ENCODE measurements around the gene SIDT1. TPM values are rescaled to one million over a fixed set of nuclear protein-coding genes. Genes with fewer than 3 reads are reported as not detected.

Gene SIDT1
- total RNA-seq, 1 experiment from 2014 or later, result 0.22 TPM

- no peak for TF ChIP-seq ZNF281 (CRISPR knock-in tag; IDR thresholded peaks at IDR 0.05)
- TF ChIP-seq ZNF671 (CRISPR knock-in tag; IDR thresholded peaks at IDR 0.05), result no peak
- TF ChIP-seq E2F4 (CRISPR knock-in tag; IDR thresholded peaks at IDR 0.05; ENCODE audit: borderline replicate concordance, low read depth), result no peak
- no peak for TF ChIP-seq FOXP1 (CRISPR knock-in tag; IDR thresholded peaks at IDR 0.05; ENCODE audit: borderline replicate concordance)
- no peak for TF ChIP-seq ATF6 (CRISPR knock-in tag; IDR thresholded peaks at IDR 0.05)
- TF ChIP-seq SP1 (CRISPR knock-in tag; conservative IDR thresholded peaks at IDR 0.05), result no peak
- no peak for TF ChIP-seq TEAD4 (CRISPR knock-in tag; IDR thresholded peaks at IDR 0.05)
- no peak for TF ChIP-seq HMGA2 (CRISPR knock-in tag; IDR thresholded peaks at IDR 0.05)
Observed at GRCh38 chr3:113660458-113660857, 128.1 kb downstream of the SIDT1 start (continued).

GRCh38 chr3:113660896-113661295 is 128.5 kb downstream of the SIDT1 start:
- CTCF ChIA-PET, result no interaction called here
- POLR2A ChIA-PET, result no interaction called here
- peaks cover 27% of the 10 kb centered on the region for H3K36me3 Mint-ChIP-seq
- no peak for TF ChIP-seq ARID4B (CRISPR knock-in tag; IDR thresholded peaks at IDR 0.05; ENCODE audit: borderline replicate concordance)
- no peak for TF ChIP-seq SMAD3 (CRISPR knock-in tag; IDR thresholded peaks at IDR 0.05; ENCODE audit: borderline replicate concordance)
- no peak for TF ChIP-seq GRHL2 (CRISPR knock-in tag; IDR thresholded peaks at IDR 0.05; ENCODE audit: insufficient replicate concordance, severe bottlenecking)
- TF ChIP-seq E2F1 (CRISPR knock-in tag; IDR thresholded peaks at IDR 0.05), result no peak
- TF ChIP-seq FOXK1 (CRISPR knock-in tag; IDR thresholded peaks at IDR 0.05), result no peak
- TF ChIP-seq PREB (CRISPR knock-in tag; IDR thresholded peaks at IDR 0.05; ENCODE audit: borderline replicate concordance), result no peak
- no peak for TF ChIP-seq ATF3 (CRISPR knock-in tag; conservative IDR thresholded peaks at IDR 0.05)
- no peak for TF ChIP-seq PRDM15 (CRISPR knock-in tag; IDR thresholded peaks at IDR 0.05)
- TF ChIP-seq NR1H2 (CRISPR knock-in tag; IDR thresholded peaks at IDR 0.05), result no peak
- no peak for TF ChIP-seq ZBTB21 (CRISPR knock-in tag; IDR thresholded peaks at IDR 0.05; ENCODE audit: borderline replicate concordance)
- no peak for TF ChIP-seq JAZF1 (CRISPR knock-in tag; IDR thresholded peaks at IDR 0.05)

More at GRCh38 chr3:113660896-113661295, 128.5 kb downstream of the SIDT1 start:
- Mint-ChIP-seq H3K9me3 (peaks cover 3% of the 10 kb centered on the region), H3K4me1 (peaks cover 5% of the 10 kb centered on the region; the same call in 1 of the 2 replicates), H3K4me3 (no peak overlapping the region), H3K27ac (no peak overlapping the region), H3K27me3 (ENCODE audit: low read depth) (no peaks in the 10 kb centered on the region)
- DNase-seq (ENCODE audit: low spot score) (no peak), ATAC-seq (no peak)
